Fibroblast of the aortic adventitia (primary cell): Measurements from ENCODE around the gene INSR. TPM values are rescaled to one million over a fixed set of nuclear protein-coding genes. Genes with fewer than 3 reads are reported as not detected.

Source experiments
- DNase-seq: peaks from one replicate; pipeline ENCODE4 v3.0.0-alpha.2; 2010; ENCODE audit warnings: low read depth
- H3K4me3 ChIP-seq: 2 replicates; pipeline ENCODE4 v1.5.1; 2011; ENCODE audit warnings: low read depth, mild to moderate bottlenecking, control low read depth, low read length, moderate library complexity
- CTCF ChIP-seq: IDR thresholded peaks from 2 replicates; pipeline ENCODE4 v1.5.1; 2011; ENCODE audit warnings: mild to moderate bottlenecking, low read length, control low read depth, inconsistent platforms; ENCODE audit not compliant: insufficient read depth
- total RNA-seq: library from RNA; depleted of rRNA; stranded (reverse); fragments of >200 nt; gene quantifications from 2 replicates; pipeline ENCODE4 v1.2.3, GENCODE V29; 2012; ENCODE audit warnings: low replicate concordance

The INSR gene
- total RNA-seq, 1 donor: 13.2 TPM

GRCh38 chr19:7117248-7117647 is 177.0 kb downstream of the INSR start:
- no peak for TF ChIP-seq CTCF
- no peak overlapping the region for H3K4me3 ChIP-seq
- no peak for DNase-seq

- TF ChIP-seq CTCF: no peak
- no peak for DNase-seq
- no peak overlapping the region for H3K4me3 ChIP-seq
Measured at GRCh38 chr19:7115721-7116120, 178.5 kb downstream of the INSR start.

GRCh38 chr19:7113233-7113632 is 181.0 kb downstream of the INSR start:
- no peak overlapping the region for H3K4me3 ChIP-seq
- no peak for DNase-seq
- no peak for TF ChIP-seq CTCF

GRCh38 chr19:7112675-7113074 is 181.5 kb downstream of the INSR start:
- TF ChIP-seq CTCF: no peak
- no peak for DNase-seq
- no peak overlapping the region for H3K4me3 ChIP-seq

- no peak overlapping the region for H3K4me3 ChIP-seq
- peak; percentile 65 for DNase-seq
- no peak for TF ChIP-seq CTCF
Measured at GRCh38 chr19:7109678-7110289, 184.4 kb downstream of the INSR start.

- DNase-seq: no peak
- no peak overlapping the region for H3K4me3 ChIP-seq
- TF ChIP-seq CTCF: no peak
Measured at GRCh38 chr19:7106711-7107657, 187.2 kb downstream of the INSR start.
